CD4-positive, alpha-beta memory T cell (primary cell): ENCODE results near the gene MCC. TPM values are rescaled to one million over a fixed set of nuclear protein-coding genes. Genes with fewer than 3 reads are reported as not detected.
A peak's percentile ranks its signal among the peaks of the same experiment; 100 is the strongest.

Experiments used
- CTCF ChIA-PET: fragments of 350-600 bp; sonication (Branson Sonifier 250); formaldehyde crosslinking; loops from one replicate; lab custom pipeline; 2021; ENCODE audit warnings: inconsistent platforms; ENCODE audit not compliant: partially characterized antibody; lab: Charles Lee
- POLR2A ChIA-PET: fragments of 350-600 bp; sonication (Branson Sonifier 250); formaldehyde crosslinking; loops from one replicate; lab custom pipeline; 2021; ENCODE audit not compliant: partially characterized antibody; lab: Charles Lee
- DNase-seq, 5 donors: peaks; one replicate each; pipeline versions ENCODE4 v3.0.0 to v3.0.0-alpha.2; 2020 to 2022; ENCODE audit warnings: mixed read lengths in 1 of 5
- H3K27ac ChIP-seq: one replicate; pipeline ENCODE4 v1.7.0; 2013; ENCODE audit warnings: low read depth, low read length
- H3K27me3 ChIP-seq: 2 replicates; pipeline ENCODE4 v1.7.0; 2013; ENCODE audit warnings: mild to moderate bottlenecking, low read length, moderate library complexity; ENCODE audit not compliant: insufficient read depth
- H3K36me3 ChIP-seq: 2 replicates; pipeline ENCODE4 v1.7.0; 2013; ENCODE audit warnings: mild to moderate bottlenecking, low read length, moderate library complexity; ENCODE audit not compliant: insufficient read depth
- H3K4me1 ChIP-seq: 2 replicates; pipeline ENCODE4 v1.7.0; 2013; ENCODE audit warnings: mild to moderate bottlenecking, low read length, moderate library complexity; ENCODE audit not compliant: insufficient read depth
- H3K4me3 ChIP-seq, 2 donors: one replicate each; pipeline ENCODE4 v1.7.0; 2013; ENCODE audit warnings: low read length in 2 of 2, mild to moderate bottlenecking in 1 of 2
- H3K9me3 ChIP-seq, 2 donors: one replicate each; pipeline ENCODE4 v1.7.0; 2013; ENCODE audit warnings: low read length in 2 of 2, control low read depth in 1 of 2; ENCODE audit not compliant: control insufficient read depth in 1 of 2
- H3K27ac Mint-ChIP-seq, 7 donors: one replicate each; pipeline ENCODE4 v1.8.0; 2020 to 2021; ENCODE audit warnings: mixed read lengths in 7 of 7, mild to moderate bottlenecking in 6 of 7, inconsistent platforms in 3 of 7, moderate library complexity in 3 of 7
- H3K27me3 Mint-ChIP-seq, 2 donors: one replicate each; pipeline ENCODE4 v1.8.0; 2020 to 2021; ENCODE audit warnings: mixed read lengths in 2 of 2
- H3K36me3 Mint-ChIP-seq, 2 donors: one replicate each; pipeline ENCODE4 v1.8.0; 2020 to 2021; ENCODE audit warnings: mixed read lengths in 2 of 2, inconsistent platforms in 1 of 2, mild to moderate bottlenecking in 1 of 2
- H3K4me1 Mint-ChIP-seq, 4 donors: one replicate each; pipeline ENCODE4 v1.8.0; 2020 to 2021; ENCODE audit warnings: mixed read lengths in 4 of 4, mild to moderate bottlenecking in 1 of 4
- H3K4me3 Mint-ChIP-seq, 8 donors: one replicate each; pipeline ENCODE4 v1.8.0; 2020 to 2021; ENCODE audit warnings: mixed read lengths in 8 of 8, mild to moderate bottlenecking in 7 of 8, moderate library complexity in 6 of 8, inconsistent platforms in 3 of 8
- H3K9me3 Mint-ChIP-seq, 8 donors: one replicate each; pipeline ENCODE4 v1.8.0; 2020 to 2021; ENCODE audit warnings: mixed read lengths in 8 of 8, mild to moderate bottlenecking in 5 of 8, inconsistent platforms in 3 of 8, moderate library complexity in 1 of 8
- intact Hi-C: fragments of 100-400 bp; cut with micrococcal nuclease; formaldehyde crosslinking; loops from one replicate; pipeline ENCODE4 v1.15.1; 2023
- polyA plus RNA-seq, 2 donors: library from polyadenylated mRNA; unstranded; fragments of 300-500 nt; fragmentation: Illumina TruSeq; gene quantifications; one replicate each; pipeline ENCODE4 v1.2.3, GENCODE V29; 2021
- total RNA-seq, 2 experiments: library from RNA; stranded (reverse); gene quantifications; one replicate each; pipeline ENCODE4 v1.2.3, GENCODE V29; 2021

The MCC gene
- total and polyA plus RNA-seq, 4 experiments from 2014 or later: 0.92 to 12.1 (median 7.7) TPM

DNA sequence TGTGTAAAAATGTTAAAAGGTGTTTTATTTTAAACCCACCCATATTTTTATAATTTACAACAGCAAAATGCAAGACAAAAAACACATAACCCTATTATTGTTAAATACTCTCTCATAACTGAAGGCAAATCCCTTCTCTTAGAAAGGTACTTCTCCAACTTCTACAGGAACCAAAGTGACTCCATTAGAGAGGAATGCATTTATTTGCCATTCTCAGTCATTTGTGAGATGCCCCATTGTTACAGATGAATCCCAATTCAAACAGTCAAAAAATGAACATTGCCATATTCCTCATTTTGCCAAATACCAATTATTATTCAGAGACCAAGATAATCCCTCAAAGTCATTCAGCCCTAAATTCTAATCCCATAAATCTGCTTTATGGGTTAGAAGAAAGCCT lies 229.2 kb downstream of the MCC start:
- Mint-ChIP-seq H3K27ac (no peak overlapping the region), H3K4me3 (no peak overlapping the region), H3K27me3 (peaks cover 0 to 2% of the 10 kb centered on the region in 2 donors), H3K4me1 (no peaks in the 10 kb centered on the region), H3K36me3 (no peaks in the 10 kb centered on the region), H3K9me3 (no peaks in the 10 kb centered on the region)
- Histone ChIP-seq H3K9me3 (no peaks in the 10 kb centered on the region), H3K27me3 (no peaks in the 10 kb centered on the region), H3K4me3 (no peak overlapping the region), H3K4me1 (no peaks in the 10 kb centered on the region), H3K36me3 (no peaks in the 10 kb centered on the region), H3K27ac (no peak overlapping the region)
- ChIA-PET POLR2A (no interaction called here), CTCF (interaction anchor here (1.1 kb wide), 1 partner anchor 48 kb away, joined by 3 read pairs; no protein-coding TSS in a partner anchor)
- DNase-seq: no peak
- intact Hi-C loops: no loop called here

DNA sequence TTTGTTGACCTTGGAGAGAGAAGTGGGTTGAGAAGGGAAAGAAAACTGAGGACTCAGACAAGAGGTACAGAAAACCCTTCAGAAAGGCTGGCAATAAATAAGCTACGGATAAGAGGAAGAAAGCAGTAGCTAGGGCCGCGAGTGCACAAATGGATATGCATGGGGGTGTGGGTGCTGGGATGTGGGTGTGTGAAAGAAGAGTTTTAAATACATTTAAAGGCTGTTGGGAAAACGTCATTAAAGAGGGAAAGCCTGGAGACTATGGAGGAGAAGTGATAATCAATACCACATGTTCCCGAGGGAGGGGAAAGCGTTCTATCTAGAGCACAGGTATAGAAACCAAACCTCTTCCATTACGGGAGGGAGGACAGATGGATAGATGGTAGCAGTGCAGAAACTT lies 230.7 kb downstream of the MCC start:
- peaks cover 2 to 3% of the 10 kb centered on the region in 2 donors for H3K27me3 Mint-ChIP-seq
- DNase-seq: peak in 1 of 5 donors; percentile 26
- Histone ChIP-seq H3K36me3 (no peaks in the 10 kb centered on the region), H3K4me1 (no peaks in the 10 kb centered on the region), H3K27ac (no peak overlapping the region), H3K27me3 (no peaks in the 10 kb centered on the region), H3K9me3 (no peaks in the 10 kb centered on the region), H3K4me3 (no peak overlapping the region)
- H3K9me3 Mint-ChIP-seq: peaks cover 0 to 1% (median 0%) of the 10 kb centered on the region in 8 donors
- no peak overlapping the region for H3K4me3 Mint-ChIP-seq
- ChIA-PET POLR2A (no interaction called here), CTCF (no interaction called here)
- peaks cover 0 to 8% (median 0%) of the 10 kb centered on the region in 4 donors for H3K4me1 Mint-ChIP-seq
- intact Hi-C loops: no loop called here
- H3K27ac Mint-ChIP-seq: no peak overlapping the region
- H3K36me3 Mint-ChIP-seq: no peaks in the 10 kb centered on the region

- no peaks in the 10 kb centered on the region for H3K4me1 ChIP-seq
- peaks cover 0 to 1% (median 0%) of the 10 kb centered on the region in 8 donors for H3K9me3 Mint-ChIP-seq
- no peaks in the 10 kb centered on the region for H3K36me3 Mint-ChIP-seq
- H3K27me3 ChIP-seq: no peaks in the 10 kb centered on the region
- intact Hi-C loops: no loop called here
- H3K4me3 ChIP-seq: no peak overlapping the region
- peaks cover 0 to 8% (median 0%) of the 10 kb centered on the region in 4 donors for H3K4me1 Mint-ChIP-seq
- no peak overlapping the region for H3K27ac ChIP-seq
- H3K9me3 ChIP-seq: no peaks in the 10 kb centered on the region
- no peak for DNase-seq
- CTCF ChIA-PET: no interaction called here
- no peak overlapping the region for H3K4me3 Mint-ChIP-seq
- peaks cover 2 to 3% of the 10 kb centered on the region in 2 donors for H3K27me3 Mint-ChIP-seq
- H3K27ac Mint-ChIP-seq: no peak overlapping the region
- H3K36me3 ChIP-seq: no peaks in the 10 kb centered on the region
- POLR2A ChIA-PET: no interaction called here
These were observed 231.4 kb downstream of the MCC start for GRCh38 chr5:113256671-113257452.

GRCh38 chr5:113255579-113256386 lies 232.5 kb downstream of the MCC start:
- no peak overlapping the region for H3K4me3 Mint-ChIP-seq
- no peak overlapping the region for H3K27ac Mint-ChIP-seq
- no peaks in the 10 kb centered on the region for H3K9me3 ChIP-seq
- CTCF ChIA-PET: no interaction called here
- intact Hi-C loops: no loop called here
- POLR2A ChIA-PET: no interaction called here
- no peaks in the 10 kb centered on the region for H3K36me3 Mint-ChIP-seq
- H3K27ac ChIP-seq: no peak overlapping the region
- H3K4me3 ChIP-seq: no peak overlapping the region
- H3K36me3 ChIP-seq: no peaks in the 10 kb centered on the region
- peaks cover 0 to 1% (median 0%) of the 10 kb centered on the region in 8 donors for H3K9me3 Mint-ChIP-seq
- peaks cover 2 to 3% of the 10 kb centered on the region in 2 donors for H3K27me3 Mint-ChIP-seq
- no peak for DNase-seq
- peaks cover 0 to 8% (median 0%) of the 10 kb centered on the region in 4 donors for H3K4me1 Mint-ChIP-seq
- no peaks in the 10 kb centered on the region for H3K4me1 ChIP-seq
- H3K27me3 ChIP-seq: no peaks in the 10 kb centered on the region

DNA sequence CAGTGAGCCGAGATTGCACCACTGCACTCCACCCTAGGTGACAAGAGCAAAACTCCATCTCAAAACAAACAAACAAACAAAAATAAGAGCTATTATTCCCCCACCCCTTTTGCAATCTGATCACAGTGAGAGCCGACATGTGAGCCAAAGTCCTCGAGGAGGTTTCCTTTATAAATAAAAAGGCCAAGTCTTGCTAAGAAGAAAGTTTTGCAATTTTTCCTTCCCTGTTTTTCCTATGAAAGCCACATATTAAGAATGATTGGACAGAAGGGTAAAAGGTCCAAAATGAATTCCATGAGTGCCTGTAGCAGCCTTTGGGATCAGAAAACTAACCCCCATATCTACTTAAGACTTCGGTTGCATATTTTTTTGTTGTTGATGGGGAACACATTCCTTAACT lies 233.1 kb downstream of the MCC start:
- no peak for DNase-seq
- Mint-ChIP-seq H3K27me3 (peaks cover 2 to 3% of the 10 kb centered on the region in 2 donors), H3K9me3 (peaks cover 0 to 1% (median 0%) of the 10 kb centered on the region in 8 donors), H3K4me1 (peaks cover 0 to 8% (median 0%) of the 10 kb centered on the region in 4 donors), H3K4me3 (no peak overlapping the region), H3K27ac (no peak overlapping the region), H3K36me3 (no peaks in the 10 kb centered on the region)
- Histone ChIP-seq H3K27ac (no peak overlapping the region), H3K36me3 (no peaks in the 10 kb centered on the region), H3K27me3 (no peaks in the 10 kb centered on the region), H3K4me1 (no peaks in the 10 kb centered on the region), H3K4me3 (no peak overlapping the region), H3K9me3 (no peaks in the 10 kb centered on the region)
- ChIA-PET POLR2A (no interaction called here), CTCF (no interaction called here)
- intact Hi-C loops: no loop called here

GRCh38 chr5:113253037-113253436 lies 235.2 kb downstream of the MCC start:
- POLR2A ChIA-PET: no interaction called here
- Histone ChIP-seq H3K4me3 (no peak overlapping the region), H3K27ac (no peak overlapping the region), H3K4me1 (no peaks in the 10 kb centered on the region), H3K9me3 (no peaks in the 10 kb centered on the region), H3K36me3 (no peaks in the 10 kb centered on the region), H3K27me3 (no peaks in the 10 kb centered on the region)
- Mint-ChIP-seq H3K27ac (no peak overlapping the region), H3K36me3 (peaks cover 0 to 12% of the 10 kb centered on the region in 2 donors), H3K4me1 (peaks cover 0 to 8% (median 0%) of the 10 kb centered on the region in 4 donors), H3K4me3 (no peak overlapping the region), H3K27me3 (peaks cover 2 to 3% of the 10 kb centered on the region in 2 donors), H3K9me3 (peaks cover 0 to 1% (median 0%) of the 10 kb centered on the region in 8 donors)
- intact Hi-C loops: no loop called here
- peak in 1 of 5 donors; percentile 14 for DNase-seq
- CTCF ChIA-PET: no interaction called here

DNA sequence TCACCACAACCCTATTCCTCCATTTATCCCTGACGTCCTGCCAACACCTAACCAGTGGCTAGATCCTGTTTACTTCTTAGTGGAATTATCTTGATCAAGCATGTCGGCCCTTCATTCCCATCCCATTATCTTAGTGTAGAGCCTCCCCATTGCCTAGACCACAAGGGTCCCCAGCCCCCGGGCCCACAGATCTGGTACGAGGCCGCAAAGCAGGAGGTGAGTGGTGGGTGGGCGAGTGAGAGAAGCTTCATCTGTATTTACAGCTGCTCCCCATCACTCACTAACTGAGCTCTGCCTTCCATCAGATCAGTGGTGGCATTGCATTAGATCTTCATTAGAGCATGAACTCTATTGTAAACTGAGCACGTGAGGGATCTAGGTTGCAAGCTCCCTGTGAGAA lies 236.2 kb downstream of the MCC start:
- ChIA-PET CTCF (no interaction called here), POLR2A (no interaction called here)
- Histone ChIP-seq H3K9me3 (no peaks in the 10 kb centered on the region), H3K4me1 (no peaks in the 10 kb centered on the region), H3K27ac (no peak overlapping the region), H3K27me3 (no peaks in the 10 kb centered on the region), H3K36me3 (no peaks in the 10 kb centered on the region), H3K4me3 (no peak overlapping the region)
- peaks cover 2 to 3% of the 10 kb centered on the region in 2 donors for H3K27me3 Mint-ChIP-seq
- peaks cover 0 to 17% of the 10 kb centered on the region in 2 donors for H3K36me3 Mint-ChIP-seq
- no peak for DNase-seq
- H3K27ac Mint-ChIP-seq: no peak overlapping the region
- no peak overlapping the region for H3K4me3 Mint-ChIP-seq
- H3K9me3 Mint-ChIP-seq: peaks cover 0 to 1% (median 0%) of the 10 kb centered on the region in 8 donors
- intact Hi-C loops: no loop called here
- H3K4me1 Mint-ChIP-seq: peaks cover 0 to 8% (median 0%) of the 10 kb centered on the region in 4 donors
